Skeletal muscle satellite cell (primary cell): ENCODE data around the gene PIAS1.
"Not testable (repeated sequence)": the region's sequence is repeated elsewhere in the genome, so short reads cannot be mapped to it uniquely, and the experiment has no call there.

Experiments
- H3K27me3 ChIP-seq: 2 replicates; pipeline ENCODE4 v1.7.0; 2013; ENCODE audit warnings: low read length; ENCODE audit not compliant: control insufficient read depth, insufficient read depth
- H3K36me3 ChIP-seq: 2 replicates; pipeline ENCODE4 v1.7.0; 2013; ENCODE audit warnings: mild to moderate bottlenecking, control low read depth, low read length; ENCODE audit not compliant: insufficient read depth
- H3K4me1 ChIP-seq: 2 replicates; pipeline ENCODE4 v1.7.0; 2013; ENCODE audit warnings: low read length; ENCODE audit not compliant: control insufficient read depth, insufficient read depth
- H3K4me2 ChIP-seq: 2 replicates; pipeline ENCODE4 v1.7.0; 2013; ENCODE audit warnings: mild to moderate bottlenecking, low read length
- H3K4me3 ChIP-seq: 2 replicates; pipeline ENCODE4 v1.7.0; 2013; ENCODE audit warnings: low read length
- H3K9ac ChIP-seq: 2 replicates; pipeline ENCODE4 v1.7.0; 2013; ENCODE audit warnings: mild to moderate bottlenecking, low read depth, low read length, moderate library complexity
- H3K9me3 ChIP-seq: replicated peaks from 2 replicates; pipeline ENCODE4 v1.7.0; 2013; ENCODE audit warnings: mild to moderate bottlenecking, control low read depth, low read length

The PIAS1 gene

GRCh38 chr15:68200016-68200861 lies 146.1 kb downstream of the PIAS1 start:
- Histone ChIP-seq H3K4me3 (no peak overlapping the region), H3K9ac (no peak overlapping the region), H3K27me3 (no peaks in the 10 kb centered on the region), H3K9me3 (no peaks in the 10 kb centered on the region), H3K4me1 (peaks cover 3% of the 10 kb centered on the region), H3K36me3 (peaks cover 14% of the 10 kb centered on the region), H3K4me2 (no peak overlapping the region)

- H3K4me2 ChIP-seq: no peak overlapping the region
- H3K4me1 ChIP-seq: peaks cover 5% of the 10 kb centered on the region
- peaks cover 6% of the 10 kb centered on the region for H3K36me3 ChIP-seq
- H3K9me3 ChIP-seq: no peaks in the 10 kb centered on the region
- H3K27me3 ChIP-seq: no peaks in the 10 kb centered on the region
- no peak overlapping the region for H3K4me3 ChIP-seq
- no peak overlapping the region for H3K9ac ChIP-seq
Measured at GRCh38 chr15:68201153-68201878, 147.2 kb downstream of the PIAS1 start.

- no peaks in the 10 kb centered on the region for H3K9me3 ChIP-seq
- H3K27me3 ChIP-seq: no peaks in the 10 kb centered on the region
- H3K4me3 ChIP-seq: no peak overlapping the region
- no peak overlapping the region for H3K9ac ChIP-seq
- peaks cover 4% of the 10 kb centered on the region for H3K36me3 ChIP-seq
- peaks cover 5% of the 10 kb centered on the region for H3K4me1 ChIP-seq
- no peak overlapping the region for H3K4me2 ChIP-seq
Measured at GRCh38 chr15:68201879-68202261, 147.8 kb downstream of the PIAS1 start.

DNA sequence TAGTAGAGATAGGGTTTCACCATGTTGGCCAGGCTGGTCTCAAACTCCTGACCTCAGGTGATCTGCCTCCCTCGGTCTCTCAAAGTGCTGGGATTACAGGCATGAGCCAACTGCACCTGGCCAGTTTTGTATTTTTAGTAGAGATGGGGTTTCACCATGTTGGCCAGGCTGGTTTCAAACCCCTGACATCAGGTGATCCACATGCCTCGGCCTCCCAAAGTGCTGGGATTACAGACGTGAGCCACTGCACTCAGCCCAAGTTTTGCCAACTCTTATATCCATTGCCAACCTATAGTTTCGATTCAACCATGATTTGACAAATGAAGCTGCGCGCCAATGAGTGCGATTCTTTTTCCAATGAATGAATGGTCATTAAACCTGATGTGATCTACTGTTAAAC lies 148.9 kb downstream of the PIAS1 start:
- not testable (repeated sequence) for H3K4me2 ChIP-seq, H3K4me3 ChIP-seq, H3K27me3 ChIP-seq, H3K9me3 ChIP-seq, H3K4me1 ChIP-seq, H3K36me3 ChIP-seq, H3K9ac ChIP-seq

GRCh38 chr15:68203486-68203885 lies 149.4 kb downstream of the PIAS1 start:
- H3K9ac ChIP-seq: no peak overlapping the region
- peaks cover 5% of the 10 kb centered on the region for H3K4me1 ChIP-seq
- H3K9me3 ChIP-seq: no peaks in the 10 kb centered on the region
- H3K4me2 ChIP-seq: no peak overlapping the region
- H3K36me3 ChIP-seq: no peaks in the 10 kb centered on the region
- H3K27me3 ChIP-seq: no peaks in the 10 kb centered on the region
- H3K4me3 ChIP-seq: no peak overlapping the region

DNA sequence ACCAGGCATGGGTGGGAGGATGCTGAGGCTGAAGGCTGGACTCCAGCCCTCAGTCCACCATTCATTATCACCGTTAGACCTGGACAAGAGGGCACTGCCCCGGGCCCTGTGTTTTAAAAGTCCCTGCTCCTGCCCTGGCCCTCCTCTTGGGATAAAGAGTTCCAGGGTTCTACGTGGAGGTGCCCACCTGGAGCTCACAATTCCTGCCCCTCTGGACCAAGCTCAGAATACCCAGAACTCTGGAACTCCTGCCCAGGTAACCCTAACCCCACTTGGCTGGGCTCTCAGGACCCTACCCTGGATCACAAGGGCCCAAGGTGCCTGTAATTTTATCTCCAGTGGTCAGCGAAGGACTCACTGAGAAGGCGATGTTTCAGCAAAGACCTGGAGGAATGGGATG lies 149.8 kb downstream of the PIAS1 start:
- Histone ChIP-seq H3K9ac (no peak overlapping the region), H3K4me1 (peaks cover 5% of the 10 kb centered on the region)

GRCh38 chr15:68204361-68204760 lies 150.2 kb downstream of the PIAS1 start:
- H3K27me3 ChIP-seq: no peaks in the 10 kb centered on the region
- no peaks in the 10 kb centered on the region for H3K36me3 ChIP-seq
- H3K4me3 ChIP-seq: no peak overlapping the region
- no peak overlapping the region for H3K9ac ChIP-seq
- H3K9me3 ChIP-seq: no peaks in the 10 kb centered on the region
- no peak overlapping the region for H3K4me2 ChIP-seq
- H3K4me1 ChIP-seq: peaks cover 5% of the 10 kb centered on the region

More for the DNA sequence above, 149.8 kb downstream of the PIAS1 start:
- Histone ChIP-seq H3K4me3 (no peak overlapping the region), H3K4me2 (no peak overlapping the region), H3K27me3 (no peaks in the 10 kb centered on the region), H3K9me3 (no peaks in the 10 kb centered on the region), H3K36me3 (no peaks in the 10 kb centered on the region)

GRCh38 chr15:68204776-68205557 lies 150.9 kb downstream of the PIAS1 start, which contains the start of gene CALML4:
TSS of gene CALML4 (minus strand) at chr15:68205332. CDS start at chr15:68205247, 85 bp downstream.
- Histone ChIP-seq H3K27me3 (no peaks in the 10 kb centered on the region), H3K4me3 (no peak within 1 kb of the TSS), H3K9ac (no peak within 1 kb of the TSS), H3K9me3 (no peaks in the 10 kb centered on the region), H3K4me1 (peaks cover 5% of the 10 kb centered on the region), H3K4me2 (no peak within 1 kb of the TSS), H3K36me3 (no peaks in the 10 kb centered on the region)

- no peak overlapping the region for H3K9ac ChIP-seq
- no peak overlapping the region for H3K4me2 ChIP-seq
- H3K27me3 ChIP-seq: no peaks in the 10 kb centered on the region
- no peaks in the 10 kb centered on the region for H3K9me3 ChIP-seq
- no peaks in the 10 kb centered on the region for H3K36me3 ChIP-seq
- H3K4me3 ChIP-seq: no peak overlapping the region
- peaks cover 5% of the 10 kb centered on the region for H3K4me1 ChIP-seq
Measured at GRCh38 chr15:68205558-68205944, 151.4 kb downstream of the PIAS1 start.

- no peak overlapping the region for H3K4me3 ChIP-seq
- H3K4me1 ChIP-seq: peaks cover 5% of the 10 kb centered on the region
- H3K27me3 ChIP-seq: no peaks in the 10 kb centered on the region
- no peaks in the 10 kb centered on the region for H3K9me3 ChIP-seq
- H3K9ac ChIP-seq: no peak overlapping the region
- no peak overlapping the region for H3K4me2 ChIP-seq
- H3K36me3 ChIP-seq: no peaks in the 10 kb centered on the region
Measured at GRCh38 chr15:68205954-68206539, 151.9 kb downstream of the PIAS1 start.

DNA sequence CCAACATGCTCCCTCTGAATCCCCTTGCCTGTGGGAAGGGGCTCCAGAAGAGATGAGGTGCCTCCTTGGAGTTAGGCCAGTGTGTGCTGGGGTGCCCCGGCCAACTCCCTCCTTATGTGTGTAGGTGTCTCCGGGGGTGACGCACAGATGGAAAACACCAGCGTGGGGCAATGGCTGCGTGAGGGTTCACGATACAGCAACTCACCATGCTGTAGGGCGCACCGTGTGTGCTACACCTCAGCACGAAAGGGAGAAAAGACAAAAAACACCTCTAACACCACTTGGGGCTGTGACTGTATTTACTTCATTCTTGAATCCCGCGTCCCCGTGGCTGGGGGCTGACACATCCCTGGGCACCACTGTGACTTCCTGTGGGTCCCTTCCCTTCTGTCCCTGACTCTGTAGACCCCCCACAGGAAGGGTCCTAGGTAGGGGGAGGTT lies 152.6 kb downstream of the PIAS1 start:
- H3K27me3 ChIP-seq: no peaks in the 10 kb centered on the region
- H3K36me3 ChIP-seq: peaks cover 2% of the 10 kb centered on the region
- no peak overlapping the region for H3K4me2 ChIP-seq
- no peaks in the 10 kb centered on the region for H3K9me3 ChIP-seq
- H3K9ac ChIP-seq: no peak overlapping the region
- peaks cover 5% of the 10 kb centered on the region for H3K4me1 ChIP-seq
- H3K4me3 ChIP-seq: no peak overlapping the region
